Left colon (tissue), 2 donors: ENCODE measurements around the gene HDHD5. TPM values are rescaled to one million over a fixed set of nuclear protein-coding genes. Genes with fewer than 3 reads are reported as not detected.

Experiments used
- ATAC-seq: fragments of 200-7000 bp; cut with Tn5 transposase; one replicate; pipeline ENCODE4 v1.9.1; 2020; ENCODE audit warnings: mild to moderate bottlenecking, moderate library complexity
- DNase-seq, 2 donors: peaks; one replicate each; pipeline ENCODE4 v3.0.0-alpha.2; 2020
- intact Hi-C, 2 donors: fragments of 100-400 bp; cut with DNase I in 1 of 2; cut with micrococcal nuclease in 1 of 2; formaldehyde crosslinking; loops; one replicate each; pipeline versions ENCODE4 v1.11.2 to v1.14.0; 2022; cut with DNase I, micrococcal nuclease
- total RNA-seq, 2 donors: library from RNA; stranded (reverse); fragmentation: NEBNext Ultra II Directional; extraction: Animal tissue kit (Norgen Biotek cat#: 25700); gene quantifications; one replicate each; pipeline ENCODE4 v1.2.1, GENCODE V29; 2021
- donor health status: DM: no; HTN: no; CAD: no.
- donor health status: DM: yes; HTN: yes; CAD: no.

The HDHD5 gene
- total RNA-seq, 2 donors from 2014 or later: 29.0 to 41.8 TPM

GRCh38 chr22:17112491-17113042 lies 46.5 kb downstream of the HDHD5 start:
- ATAC-seq: no peak
- intact Hi-C loops: no loop called here
- no peak for DNase-seq

DNA sequence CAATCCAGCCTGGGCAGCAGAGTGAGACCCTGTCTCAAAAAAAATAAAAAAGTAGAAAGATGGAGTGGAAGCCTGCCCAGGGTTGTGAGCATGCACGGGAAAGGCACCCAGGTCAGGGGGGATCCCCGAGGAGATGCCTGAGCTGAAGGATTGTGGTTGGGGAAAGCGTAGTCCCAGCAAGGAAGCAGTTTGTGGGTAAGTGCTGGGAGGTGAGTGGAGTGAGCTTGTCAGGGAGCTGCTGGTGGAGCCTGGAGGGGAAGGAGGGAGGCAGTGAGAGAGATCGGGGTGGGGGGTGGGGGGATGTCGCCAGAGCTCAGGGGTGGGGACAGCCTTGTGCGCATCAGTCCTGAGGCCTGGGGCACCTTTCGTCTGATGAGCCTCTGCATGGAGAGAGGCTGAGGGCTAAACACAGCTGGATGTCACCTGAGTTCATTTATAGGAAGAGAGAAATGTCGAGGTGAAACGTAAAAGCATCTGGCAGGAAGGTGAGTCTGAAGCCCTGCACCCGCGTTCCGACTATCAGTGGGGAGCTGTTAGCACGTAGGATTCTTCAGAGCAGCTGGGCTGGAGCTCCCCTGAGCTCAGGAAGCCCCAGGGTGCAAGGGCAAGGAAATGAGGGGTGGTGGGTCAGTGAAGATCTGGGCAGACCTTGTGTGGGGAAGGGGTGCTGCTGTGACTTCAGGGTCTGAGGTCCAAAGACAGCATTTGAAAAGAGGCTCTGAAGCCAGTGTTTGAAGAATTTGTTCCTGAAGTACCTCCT lies 48.1 kb downstream of the HDHD5 start:
- ATAC-seq: no peak
- intact Hi-C loops: no loop called here

DNA sequence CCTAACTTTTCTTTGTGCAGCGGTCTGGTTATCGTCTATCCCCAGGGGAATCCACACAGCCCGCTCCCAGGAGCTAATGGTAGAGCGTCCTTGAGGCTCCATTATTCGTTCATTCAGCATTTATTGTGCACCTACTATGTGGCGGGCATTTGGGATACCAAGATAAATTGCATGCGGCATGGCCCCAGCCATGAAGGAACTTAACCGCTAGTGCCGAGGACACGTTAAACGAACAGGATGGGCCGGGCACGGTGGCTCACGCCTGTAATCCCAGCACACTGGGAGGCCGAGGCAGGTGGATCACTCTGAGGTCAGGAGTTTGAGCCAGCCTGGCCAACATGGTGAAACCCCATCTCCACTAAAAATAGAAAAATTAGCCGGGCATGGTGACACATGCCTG lies 49.1 kb downstream of the HDHD5 start:
- intact Hi-C loops: no loop called here
- DNase-seq: no peak
- no peak for ATAC-seq

More for the DNA sequence above, 48.1 kb downstream of the HDHD5 start:
- no peak for DNase-seq

- DNase-seq: no peak
- intact Hi-C loops: no loop called here
- no peak for ATAC-seq
Observed at GRCh38 chr22:17109113-17109865, 49.8 kb downstream of the HDHD5 start.

GRCh38 chr22:17108256-17109112 lies 50.6 kb downstream of the HDHD5 start:
- DNase-seq (no peak), ATAC-seq (no peak)
- intact Hi-C loops: no loop called here

GRCh38 chr22:17107547-17107810 lies 51.6 kb downstream of the HDHD5 start:
- DNase-seq (no peak), ATAC-seq (no peak)
- intact Hi-C loops: no loop called here

GRCh38 chr22:17106785-17107546 lies 52.1 kb downstream of the HDHD5 start:
- no peak for DNase-seq
- intact Hi-C loops: no loop called here
- ATAC-seq: no peak

DNA sequence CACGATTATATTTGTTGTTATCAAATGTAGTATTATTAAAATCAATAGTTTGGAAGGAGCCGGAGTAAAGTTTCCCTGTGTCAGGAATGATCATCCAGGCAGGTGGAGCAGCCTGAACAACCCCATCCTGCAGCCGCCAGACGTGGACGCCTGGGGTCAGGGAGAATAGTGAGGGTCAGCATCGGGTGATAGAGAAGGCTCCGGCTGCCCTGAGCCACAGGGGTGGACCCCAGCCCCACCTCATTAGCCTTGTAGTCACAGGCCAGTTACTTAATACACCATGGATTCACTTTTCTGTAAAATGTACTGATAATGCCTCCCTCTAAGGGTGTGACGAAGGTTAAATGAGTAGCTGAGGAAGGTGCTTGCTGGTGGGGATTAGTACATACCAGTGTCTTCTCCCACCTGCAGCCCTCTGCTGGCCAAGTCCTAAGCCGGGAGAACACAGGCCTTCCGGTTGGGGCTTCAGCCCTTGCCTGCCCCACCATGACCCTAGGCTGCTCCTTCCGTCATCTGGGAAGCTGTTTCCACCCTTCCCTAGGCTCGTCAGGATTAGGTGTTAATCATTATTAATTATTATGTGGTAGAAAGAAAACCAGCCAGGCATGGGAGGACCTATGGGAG lies 52.8 kb downstream of the HDHD5 start:
- intact Hi-C loops: no loop called here
- ATAC-seq (no peak), DNase-seq (no peak)

DNA sequence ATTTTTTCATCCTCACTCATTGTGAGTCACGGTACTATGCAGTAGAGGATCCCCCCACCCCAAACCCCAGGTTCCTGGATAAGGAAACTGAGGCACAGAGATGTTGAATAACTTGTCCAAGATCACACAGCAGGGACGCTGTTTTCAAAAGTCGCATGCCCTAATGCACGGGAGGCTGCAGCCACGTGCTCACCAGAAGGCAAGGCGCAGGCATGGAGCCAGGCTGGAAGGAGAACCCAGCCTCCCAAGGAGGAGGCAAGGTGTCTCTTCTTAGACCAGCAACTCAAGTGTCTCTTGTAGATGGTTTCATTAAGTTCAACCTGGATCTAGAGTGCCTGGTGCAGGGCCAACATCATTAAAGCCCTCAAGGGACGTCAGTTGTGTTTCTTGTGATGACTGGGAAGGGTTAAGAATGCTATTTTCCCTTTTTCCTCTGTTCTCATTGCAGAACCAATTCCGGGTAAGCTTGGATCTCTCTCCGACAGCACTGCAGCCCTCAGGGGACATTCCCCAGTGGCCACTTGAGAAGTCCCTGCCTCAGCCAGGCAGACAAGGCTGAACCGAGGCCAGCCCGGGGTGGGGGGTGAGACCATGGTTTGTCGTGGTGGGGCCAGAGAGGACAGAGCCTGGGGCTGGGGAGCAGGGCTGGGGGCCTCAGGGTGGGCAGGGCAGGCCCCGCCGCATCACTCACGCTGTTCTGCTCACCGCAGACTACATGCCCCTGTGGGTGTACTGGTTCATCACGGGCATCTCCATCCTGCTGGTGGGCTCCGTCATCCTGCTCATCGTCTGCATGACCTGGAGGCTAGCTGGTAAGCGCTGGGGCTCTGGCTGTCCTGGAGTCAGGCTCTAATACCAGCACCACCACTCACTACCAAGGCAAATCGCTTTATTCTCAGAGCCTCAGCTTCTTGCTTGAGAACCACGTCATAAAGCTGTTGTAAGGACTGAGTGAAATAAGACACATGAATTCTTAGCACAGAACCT lies 53.6 kb downstream of the HDHD5 start:
- ATAC-seq: no peak
- intact Hi-C loops: no loop called here
- no peak for DNase-seq

GRCh38 chr22:17104336-17104935 lies 54.6 kb downstream of the HDHD5 start:
- ATAC-seq: no peak
- intact Hi-C loops: no loop called here
- no peak for DNase-seq

DNA sequence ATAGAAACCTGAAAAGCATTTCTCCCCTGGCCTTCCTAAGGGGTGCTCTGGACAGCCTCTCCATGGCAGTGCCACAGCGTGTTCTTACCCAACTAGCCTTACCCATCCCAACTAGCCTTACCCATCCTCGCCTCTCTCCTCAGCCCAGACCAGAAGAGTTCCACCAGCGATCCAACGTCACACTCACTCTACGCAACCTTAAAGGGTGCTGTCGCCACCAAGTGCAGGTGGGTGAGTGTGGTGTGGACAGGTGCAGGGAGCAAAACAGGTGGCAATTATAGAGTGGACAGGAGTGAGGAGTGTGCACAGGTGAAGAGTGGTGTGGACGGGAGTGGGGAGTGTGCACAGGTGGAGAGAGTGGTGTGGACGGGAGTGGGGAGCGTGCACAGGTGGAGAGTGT lies 55.7 kb downstream of the HDHD5 start:
- intact Hi-C loops: no loop called here
- no peak for DNase-seq
- no peak for ATAC-seq

- DNase-seq: no peak
- no peak for ATAC-seq
- intact Hi-C loops: no loop called here
Observed at GRCh38 chr22:17102297-17102667, 56.8 kb downstream of the HDHD5 start.

- ATAC-seq: no peak
- intact Hi-C loops: no loop called here
- no peak for DNase-seq
Observed at GRCh38 chr22:17101475-17102296, 57.4 kb downstream of the HDHD5 start.

DNA sequence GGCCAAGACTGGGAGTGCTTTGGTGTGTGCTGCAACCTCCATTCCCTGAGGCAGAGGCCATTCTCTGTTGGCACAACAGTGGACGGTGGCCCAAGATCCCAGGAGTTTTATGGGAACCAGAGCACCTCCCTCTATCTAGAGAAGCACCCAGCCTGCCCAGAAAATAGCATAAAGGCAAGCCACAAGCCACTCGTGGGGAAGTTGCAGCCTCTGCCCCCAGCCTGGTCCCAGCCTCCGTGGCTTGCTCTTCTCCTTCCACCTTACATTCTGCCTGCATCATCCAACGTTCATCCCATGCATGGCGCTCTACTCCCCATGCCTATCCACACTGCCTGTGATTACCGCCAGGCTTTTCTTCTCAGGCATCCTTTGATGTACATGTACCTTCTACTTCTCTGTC lies 58.5 kb downstream of the HDHD5 start:
- intact Hi-C loops: no loop called here
- ATAC-seq: no peak

GRCh38 chr22:17098379-17098819 lies 60.7 kb downstream of the HDHD5 start:
- intact Hi-C loops: loop anchor here in 1 of 2 donors (10.0 kb wide), 1 partner anchor 56 kb away; the partner anchor contains the start of gene HDHD5
- DNase-seq (no peak), ATAC-seq (no peak)

More for the DNA sequence above, 58.5 kb downstream of the HDHD5 start:
- no peak for DNase-seq

DNA sequence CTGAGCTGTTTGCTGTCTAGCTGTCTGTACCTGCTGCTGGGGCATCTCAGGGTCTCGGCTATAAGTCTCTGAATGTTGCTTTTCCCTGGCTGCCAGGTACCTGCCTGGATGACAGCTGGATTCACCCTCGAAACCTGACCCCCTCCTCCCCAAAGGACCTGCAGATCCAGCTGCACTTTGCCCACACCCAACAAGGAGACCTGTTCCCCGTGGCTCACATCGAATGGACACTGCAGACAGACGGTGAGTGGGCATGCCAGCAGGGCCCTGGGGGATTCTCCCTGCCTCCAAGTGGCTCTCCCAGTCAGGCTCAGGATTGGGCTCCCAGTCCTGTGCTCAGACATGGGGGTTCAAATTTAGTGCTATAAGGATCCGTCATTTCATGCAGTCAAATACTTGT lies 61.4 kb downstream of the HDHD5 start:
- no peak for DNase-seq
- intact Hi-C loops: loop anchor here in 1 of 2 donors (10.0 kb wide), 1 partner anchor 57 kb away; the partner anchor contains the start of gene HDHD5
- ATAC-seq: no peak
